GM18951 (cell line): ENCODE results near the gene KIAA0825.

Experiments used
- POLR2A ChIP-seq: IDR thresholded peaks from 4 replicates; pipeline ENCODE4 v1.6.1; 2011; ENCODE audit warnings: mild to moderate bottlenecking; ENCODE audit not compliant: insufficient read length, insufficient read depth; ENCODE audit errors: extremely low read depth
- in situ Hi-C: fragments of 300-500 bp; cut with MboI; formaldehyde crosslinking; loops from one replicate; pipeline ENCODE4 v1.12.0; 2022; ENCODE audit warnings: low sequenced_read_pairs, mixed read lengths, inconsistent platforms; ENCODE audit not compliant: unreplicated experiment

KIAA0825 gene

GRCh38 chr5:94562327-94562971, 56.0 kb downstream of the KIAA0825 start:
- in situ Hi-C loops: no loop called here
- no peak for TF ChIP-seq POLR2A

GRCh38 chr5:94558028-94558427, 60.4 kb downstream of the KIAA0825 start:
- in situ Hi-C loops: no loop called here
- no peak for TF ChIP-seq POLR2A

GRCh38 chr5:94551858-94552257, 66.5 kb downstream of the KIAA0825 start:
- no peak for TF ChIP-seq POLR2A
- in situ Hi-C loops: no loop called here

GRCh38 chr5:94545870-94546625, 72.4 kb downstream of the KIAA0825 start:
- TF ChIP-seq POLR2A: no peak
- in situ Hi-C loops: no loop called here

- no peak for TF ChIP-seq POLR2A
Observed at GRCh38 chr5:94544875-94545547, 73.4 kb downstream of the KIAA0825 start.

GRCh38 chr5:94544031-94544650, 74.3 kb downstream of the KIAA0825 start:
- in situ Hi-C loops: no loop called here
- no peak for TF ChIP-seq POLR2A

More at GRCh38 chr5:94544875-94545547, 73.4 kb downstream of the KIAA0825 start:
- in situ Hi-C loops: no loop called here

GRCh38 chr5:94540856-94541494, 77.4 kb downstream of the KIAA0825 start:
- in situ Hi-C loops: no loop called here
- TF ChIP-seq POLR2A: no peak

- TF ChIP-seq POLR2A: no peak
- in situ Hi-C loops: no loop called here
Observed at GRCh38 chr5:94538260-94538659, 80.1 kb downstream of the KIAA0825 start.

- in situ Hi-C loops: no loop called here
- TF ChIP-seq POLR2A: no peak
Observed at GRCh38 chr5:94526706-94527105, 91.7 kb downstream of the KIAA0825 start.

GRCh38 chr5:94524841-94525697, 93.3 kb downstream of the KIAA0825 start:
- in situ Hi-C loops: no loop called here
- TF ChIP-seq POLR2A: no peak

GRCh38 chr5:94523018-94523417, 95.4 kb downstream of the KIAA0825 start:
- no peak for TF ChIP-seq POLR2A
- in situ Hi-C loops: no loop called here

GRCh38 chr5:94522117-94522516, 96.3 kb downstream of the KIAA0825 start:
- in situ Hi-C loops: no loop called here
- no peak for TF ChIP-seq POLR2A
